Caco-2 (cell line): ENCODE results near the gene TKTL1. TPM values are rescaled to one million over a fixed set of nuclear protein-coding genes. Genes with fewer than 3 reads are reported as not detected.
"Not testable (repeated sequence)": the region's sequence is repeated elsewhere in the genome, so short reads cannot be mapped to it uniquely, and the experiment has no call there.

Experiments
- BruUV-seq: library from RNA; stranded (reverse); fragments of 400-500 nt; replicated peaks from 2 replicates; lab custom pipeline; 2021; lab: Mats Ljungman, UMichigan
- CTCF ChIA-PET: fragments of 300-600 bp; sonication (Branson Sonifier 250); formaldehyde crosslinking; loops from one replicate; lab custom pipeline; 2022; ENCODE audit warnings: antibody characterized with exemption; lab: Charles Lee
- POLR2A ChIA-PET: fragments of 300-600 bp; sonication (Branson Sonifier 250); formaldehyde crosslinking; loops from one replicate; lab custom pipeline; 2022; ENCODE audit warnings: antibody characterized with exemption; lab: Charles Lee
- DNase-seq, 2 experiments: peaks; one replicate each; pipeline versions ENCODE4 v3.0.0 to v3.0.0-alpha.2; 2020 to 2022
- H3K27me3 ChIP-seq: replicated peaks from 2 replicates; pipeline ENCODE4 v1.6.0; 2011; ENCODE audit warnings: low read length; ENCODE audit not compliant: control insufficient read depth, insufficient read depth
- H3K36me3 ChIP-seq: 2 replicates; pipeline ENCODE4 v1.5.1; 2011; ENCODE audit warnings: low read length; ENCODE audit not compliant: control insufficient read depth, insufficient read depth
- H3K4me1 ChIP-seq: fragments of 250-450 bp; sonication (Bioruptor Pico); 2 replicates; pipeline ENCODE4 v1.5.1; 2020; ENCODE audit warnings: mild to moderate bottlenecking
- H3K4me3 ChIP-seq: 2 replicates; pipeline ENCODE4 v1.5.1; 2011; ENCODE audit warnings: low read depth, mild to moderate bottlenecking, control low read depth, low read length
- H3K9me3 ChIP-seq: fragments of 250-450 bp; sonication (Bioruptor Pico); 2 replicates; pipeline ENCODE4 v1.5.1; 2020; ENCODE audit warnings: mild to moderate bottlenecking, moderate library complexity
- H3K27ac Mint-ChIP-seq: one replicate; pipeline ENCODE4 v1.8.0; 2022; ENCODE audit warnings: mixed read lengths; ENCODE audit not compliant: unreplicated experiment
- H3K27me3 Mint-ChIP-seq: one replicate; pipeline ENCODE4 v1.8.0; 2022; ENCODE audit warnings: mixed read lengths; ENCODE audit not compliant: insufficient read depth, unreplicated experiment
- H3K36me3 Mint-ChIP-seq: one replicate; pipeline ENCODE4 v1.8.0; 2022; ENCODE audit warnings: mild to moderate bottlenecking, mixed read lengths; ENCODE audit not compliant: insufficient read depth, unreplicated experiment
- H3K4me1 Mint-ChIP-seq: one replicate; pipeline ENCODE4 v1.8.0; 2022; ENCODE audit warnings: low read depth, mixed read lengths; ENCODE audit not compliant: unreplicated experiment
- H3K4me3 Mint-ChIP-seq: one replicate; pipeline ENCODE4 v1.8.0; 2022; ENCODE audit warnings: mild to moderate bottlenecking, moderate library complexity, mixed read lengths; ENCODE audit not compliant: unreplicated experiment
- H3K9me3 Mint-ChIP-seq: one replicate; pipeline ENCODE4 v1.8.0; 2022; ENCODE audit warnings: mixed read lengths; ENCODE audit not compliant: unreplicated experiment
- intact Hi-C: fragments of 100-400 bp; cut with micrococcal nuclease; formaldehyde crosslinking; loops from one replicate; pipeline ENCODE4 v1.10.0; 2022; ENCODE audit not compliant: unreplicated experiment
- total RNA-seq: library from RNA; stranded (reverse); gene quantifications from 2 replicates; pipeline ENCODE4 v1.2.3, GENCODE V29; 2022

TKTL1 gene
- total RNA-seq, 1 experiment from 2014 or later, result not detected

GRCh38 chrX:154263072-154263471, 32.5 kb upstream of the TKTL1 start:
- intact Hi-C loops, CTCF ChIA-PET, H3K9me3 Mint-ChIP-seq, H3K27me3 ChIP-seq, H3K4me3 ChIP-seq, H3K4me1 Mint-ChIP-seq, H3K4me1 ChIP-seq, H3K27ac Mint-ChIP-seq, H3K36me3 ChIP-seq, H3K36me3 Mint-ChIP-seq, H3K9me3 ChIP-seq, H3K27me3 Mint-ChIP-seq, DNase-seq, POLR2A ChIA-PET, BruUV-seq, H3K4me3 Mint-ChIP-seq: not testable (repeated sequence)

- H3K9me3 ChIP-seq, H3K4me3 ChIP-seq, BruUV-seq, H3K9me3 Mint-ChIP-seq, H3K27ac Mint-ChIP-seq, H3K27me3 ChIP-seq, H3K36me3 Mint-ChIP-seq, H3K36me3 ChIP-seq, DNase-seq, H3K4me1 ChIP-seq, H3K4me3 Mint-ChIP-seq, intact Hi-C loops, H3K27me3 Mint-ChIP-seq, CTCF ChIA-PET, H3K4me1 Mint-ChIP-seq, POLR2A ChIA-PET: not testable (repeated sequence)
These were observed 26.4 kb upstream of the TKTL1 start for GRCh38 chrX:154269245-154269644.

- POLR2A ChIA-PET, BruUV-seq, H3K4me1 Mint-ChIP-seq, H3K27me3 ChIP-seq, H3K9me3 Mint-ChIP-seq, H3K9me3 ChIP-seq, H3K4me3 Mint-ChIP-seq, H3K36me3 ChIP-seq, DNase-seq, CTCF ChIA-PET, H3K27me3 Mint-ChIP-seq, H3K4me1 ChIP-seq, intact Hi-C loops, H3K27ac Mint-ChIP-seq, H3K36me3 Mint-ChIP-seq, H3K4me3 ChIP-seq: not testable (repeated sequence)
These were observed 10.9 kb upstream of the TKTL1 start for GRCh38 chrX:154284489-154285338.

DNA sequence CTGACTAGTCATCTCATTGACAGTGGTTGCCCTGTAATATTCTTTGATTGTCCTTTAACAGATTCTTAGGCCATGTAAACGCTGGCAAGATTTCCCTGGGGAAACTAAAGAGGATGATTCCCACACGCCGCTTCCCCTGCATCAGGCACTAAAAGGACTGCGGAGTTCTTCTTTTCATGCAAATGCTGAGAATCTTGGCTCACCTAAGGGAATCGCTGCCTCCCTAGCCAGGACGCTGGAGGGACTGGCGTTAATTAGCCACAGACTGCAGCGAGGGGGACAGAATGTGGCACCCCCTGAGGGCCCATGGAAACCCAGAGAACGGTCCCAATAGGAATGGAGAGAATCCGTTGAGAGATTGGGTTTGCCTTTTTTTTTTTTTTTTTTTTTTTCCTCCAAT, 9.2 kb upstream of the TKTL1 start:
- H3K27me3 ChIP-seq, DNase-seq, H3K4me3 ChIP-seq, H3K4me3 Mint-ChIP-seq, CTCF ChIA-PET, H3K27me3 Mint-ChIP-seq, H3K36me3 Mint-ChIP-seq, BruUV-seq, intact Hi-C loops, H3K4me1 Mint-ChIP-seq, POLR2A ChIA-PET, H3K9me3 Mint-ChIP-seq, H3K36me3 ChIP-seq, H3K4me1 ChIP-seq, H3K9me3 ChIP-seq, H3K27ac Mint-ChIP-seq: not testable (repeated sequence)
